ENCODE measurements around the gene REEP1.

DNA sequence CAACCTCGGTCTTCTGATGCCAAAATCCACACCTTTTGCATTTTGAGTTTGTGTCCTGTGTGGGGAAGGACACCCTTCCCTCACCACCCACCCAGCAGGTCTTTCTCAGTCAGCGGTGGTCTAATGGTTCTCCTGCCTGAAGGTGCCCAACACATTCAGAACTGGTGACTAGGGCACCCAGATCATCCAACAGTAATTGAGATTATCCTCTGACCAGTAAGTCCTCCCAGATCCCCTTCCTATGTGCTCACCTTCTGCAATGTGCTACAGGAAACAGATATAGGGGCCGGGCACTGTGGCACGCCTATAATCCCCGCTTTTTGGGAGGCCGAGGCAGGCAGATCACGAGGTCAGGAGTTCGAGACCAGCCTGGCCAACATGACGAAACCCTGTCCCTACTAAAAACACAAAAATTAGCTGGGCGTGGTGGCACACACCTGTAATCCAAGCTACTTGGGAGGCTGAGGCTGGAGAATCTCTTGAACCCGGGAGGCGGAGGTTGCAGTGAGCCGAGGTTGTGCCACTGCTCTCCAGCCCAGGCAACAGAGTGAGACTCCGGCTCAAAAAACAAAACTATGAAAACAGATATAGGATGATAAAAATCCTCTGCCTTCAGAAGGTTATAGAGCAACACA lies 56.2 kb downstream of the REEP1 start:
- TF ChIP-seq, protein P1, sequence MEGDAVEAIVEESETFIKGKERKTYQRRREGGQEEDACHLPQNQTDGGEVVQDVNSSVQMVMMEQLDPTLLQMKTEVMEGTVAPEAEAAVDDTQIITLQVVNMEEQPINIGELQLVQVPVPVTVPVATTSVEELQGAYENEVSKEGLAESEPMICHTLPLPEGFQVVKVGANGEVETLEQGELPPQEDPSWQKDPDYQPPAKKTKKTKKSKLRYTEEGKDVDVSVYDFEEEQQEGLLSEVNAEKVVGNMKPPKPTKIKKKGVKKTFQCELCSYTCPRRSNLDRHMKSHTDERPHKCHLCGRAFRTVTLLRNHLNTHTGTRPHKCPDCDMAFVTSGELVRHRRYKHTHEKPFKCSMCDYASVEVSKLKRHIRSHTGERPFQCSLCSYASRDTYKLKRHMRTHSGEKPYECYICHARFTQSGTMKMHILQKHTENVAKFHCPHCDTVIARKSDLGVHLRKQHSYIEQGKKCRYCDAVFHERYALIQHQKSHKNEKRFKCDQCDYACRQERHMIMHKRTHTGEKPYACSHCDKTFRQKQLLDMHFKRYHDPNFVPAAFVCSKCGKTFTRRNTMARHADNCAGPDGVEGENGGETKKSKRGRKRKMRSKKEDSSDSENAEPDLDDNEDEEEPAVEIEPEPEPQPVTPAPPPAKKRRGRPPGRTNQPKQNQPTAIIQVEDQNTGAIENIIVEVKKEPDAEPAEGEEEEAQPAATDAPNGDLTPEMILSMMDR (IDR thresholded peaks at IDR 0.05) = no peak
- TF ChIP-seq POLR2AphosphoS5 (IDR thresholded peaks at IDR 0.05; ENCODE audit: low read depth, low read length) (no peak), TCF7L2 (IDR thresholded peaks at IDR 0.05; ENCODE audit: low read depth, low read length) (no peak), SIN3A (IDR thresholded peaks at IDR 0.05; ENCODE audit: borderline replicate concordance, insufficient read depth, low read depth, low read length) (no peak)
- TF ChIP-seq, protein P2, sequence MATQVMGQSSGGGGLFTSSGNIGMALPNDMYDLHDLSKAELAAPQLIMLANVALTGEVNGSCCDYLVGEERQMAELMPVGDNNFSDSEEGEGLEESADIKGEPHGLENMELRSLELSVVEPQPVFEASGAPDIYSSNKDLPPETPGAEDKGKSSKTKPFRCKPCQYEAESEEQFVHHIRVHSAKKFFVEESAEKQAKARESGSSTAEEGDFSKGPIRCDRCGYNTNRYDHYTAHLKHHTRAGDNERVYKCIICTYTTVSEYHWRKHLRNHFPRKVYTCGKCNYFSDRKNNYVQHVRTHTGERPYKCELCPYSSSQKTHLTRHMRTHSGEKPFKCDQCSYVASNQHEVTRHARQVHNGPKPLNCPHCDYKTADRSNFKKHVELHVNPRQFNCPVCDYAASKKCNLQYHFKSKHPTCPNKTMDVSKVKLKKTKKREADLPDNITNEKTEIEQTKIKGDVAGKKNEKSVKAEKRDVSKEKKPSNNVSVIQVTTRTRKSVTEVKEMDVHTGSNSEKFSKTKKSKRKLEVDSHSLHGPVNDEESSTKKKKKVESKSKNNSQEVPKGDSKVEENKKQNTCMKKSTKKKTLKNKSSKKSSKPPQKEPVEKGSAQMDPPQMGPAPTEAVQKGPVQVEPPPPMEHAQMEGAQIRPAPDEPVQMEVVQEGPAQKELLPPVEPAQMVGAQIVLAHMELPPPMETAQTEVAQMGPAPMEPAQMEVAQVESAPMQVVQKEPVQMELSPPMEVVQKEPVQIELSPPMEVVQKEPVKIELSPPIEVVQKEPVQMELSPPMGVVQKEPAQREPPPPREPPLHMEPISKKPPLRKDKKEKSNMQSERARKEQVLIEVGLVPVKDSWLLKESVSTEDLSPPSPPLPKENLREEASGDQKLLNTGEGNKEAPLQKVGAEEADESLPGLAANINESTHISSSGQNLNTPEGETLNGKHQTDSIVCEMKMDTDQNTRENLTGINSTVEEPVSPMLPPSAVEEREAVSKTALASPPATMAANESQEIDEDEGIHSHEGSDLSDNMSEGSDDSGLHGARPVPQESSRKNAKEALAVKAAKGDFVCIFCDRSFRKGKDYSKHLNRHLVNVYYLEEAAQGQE (IDR thresholded peaks at IDR 0.05; ENCODE audit: insufficient read depth in 1 of 2, low read depth in 2 of 2, low read length in 1 of 2) = no peak

Data from Panc1 (cell line).